ENCODE results near the gene CTBP2. TPM values are rescaled to one million over a fixed set of nuclear protein-coding genes. Genes with fewer than 3 reads are reported as not detected.

CTBP2 gene
- total RNA-seq, 1 donor = 120 TPM

DNA sequence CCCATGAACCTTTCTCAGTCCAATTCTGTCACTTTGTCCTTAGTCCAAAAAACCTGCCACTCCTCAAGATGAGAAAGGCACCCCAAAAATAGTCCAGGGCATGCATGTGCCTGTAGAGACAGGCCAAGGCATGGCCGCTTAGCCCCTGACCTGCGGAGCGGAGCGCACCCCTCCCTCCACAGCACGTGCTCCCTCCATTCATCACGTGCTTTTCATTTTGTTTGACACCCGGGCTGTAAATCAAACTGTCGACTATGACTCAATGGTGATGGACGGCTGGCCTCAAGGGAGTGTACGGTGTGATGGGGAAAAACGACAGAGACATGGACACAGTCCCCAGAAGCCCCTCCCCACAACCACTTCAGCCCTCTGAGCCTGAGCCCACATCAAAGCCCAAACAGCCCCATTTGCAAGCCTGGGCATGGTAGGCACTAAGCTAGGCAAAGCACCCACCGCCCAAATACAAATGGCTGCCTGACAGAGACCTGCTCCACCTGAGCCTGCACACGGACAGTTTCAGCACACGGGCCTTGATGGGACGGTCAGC, 127.8 kb downstream of the CTBP2 start:
- DNase-seq (ENCODE audit: low read depth in 2 of 3, low spot score in 2 of 3) = no peak

DNA sequence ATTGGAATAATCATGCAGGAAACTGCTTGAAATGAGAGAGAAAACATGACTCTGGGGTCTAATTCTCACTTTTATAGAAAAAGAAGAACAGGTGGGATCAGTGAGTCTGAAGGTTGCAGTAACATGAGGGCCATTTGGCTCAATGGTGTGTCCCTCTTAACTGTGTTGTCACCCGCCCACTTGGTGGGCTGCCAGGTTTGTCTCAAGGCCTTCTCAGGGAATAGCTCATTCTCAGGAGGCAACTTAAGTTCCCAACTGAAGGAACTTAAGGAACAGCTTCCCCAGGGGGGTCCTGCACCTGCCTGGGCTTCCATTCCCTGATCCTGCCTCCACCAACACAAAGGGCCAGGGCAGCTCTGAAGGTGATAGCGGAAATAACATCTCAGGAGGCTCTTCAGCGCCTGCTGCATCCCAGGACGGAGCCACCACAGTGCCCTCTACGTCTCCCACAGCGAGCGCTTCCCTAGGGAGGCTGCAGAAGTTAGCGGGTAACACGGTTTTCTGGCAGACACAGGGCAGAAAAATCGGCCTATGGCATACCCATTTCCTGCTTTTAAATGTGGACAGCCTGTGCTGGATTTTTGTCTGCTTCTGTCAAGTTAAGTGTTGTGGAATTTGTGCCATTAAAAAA, 129.7 kb downstream of the CTBP2 start:
- no peak for DNase-seq (ENCODE audit: low read depth in 2 of 3, low spot score in 2 of 3)

GRCh38 chr10:125029584-125030242, 130.7 kb downstream of the CTBP2 start:
- no peak for DNase-seq (ENCODE audit: low read depth in 2 of 3, low spot score in 2 of 3)

GRCh38 chr10:125027871-125028869, 132.2 kb downstream of the CTBP2 start:
- DNase-seq (ENCODE audit: low read depth in 2 of 3, low spot score in 2 of 3) = no peak

DNA sequence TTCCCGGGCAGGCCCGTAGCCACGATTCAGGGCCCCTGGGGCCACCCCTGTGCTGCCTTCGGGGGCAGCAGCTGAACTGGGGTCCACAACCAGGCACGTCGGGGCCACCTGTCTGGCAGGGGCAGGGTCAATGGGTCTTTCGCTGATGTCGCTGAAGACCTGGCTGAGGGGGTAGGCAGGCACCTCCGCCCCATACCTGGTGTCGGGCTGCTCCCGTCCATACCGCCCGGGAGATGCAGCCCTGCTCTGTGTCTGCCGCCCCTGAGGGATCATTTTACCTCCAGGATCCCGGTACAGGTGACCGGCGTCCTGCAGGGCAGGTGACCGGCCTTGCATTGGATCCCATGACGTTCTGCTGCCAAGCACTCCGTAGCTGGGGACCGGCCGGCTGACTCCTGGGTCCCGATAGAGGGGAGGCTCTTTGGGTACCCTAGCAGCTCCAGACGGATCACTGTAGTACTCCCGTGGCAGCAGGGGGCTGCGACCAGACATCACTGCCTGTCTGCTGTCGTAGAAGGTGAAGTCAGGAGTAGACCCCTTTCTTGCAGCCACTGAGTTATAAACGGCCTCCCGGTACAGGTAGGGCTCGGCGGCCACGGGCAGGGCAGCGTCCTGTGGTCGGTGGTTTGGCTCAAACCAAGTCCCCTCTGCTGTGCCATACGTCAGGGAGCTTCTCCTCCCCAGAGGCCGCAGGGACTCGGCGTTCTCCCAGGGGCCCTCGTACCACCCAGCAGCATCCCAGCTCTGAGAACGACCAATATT, 133.2 kb downstream of the CTBP2 start:
- DNase-seq (ENCODE audit: low read depth in 2 of 3, low spot score in 2 of 3) = no peak

DNA sequence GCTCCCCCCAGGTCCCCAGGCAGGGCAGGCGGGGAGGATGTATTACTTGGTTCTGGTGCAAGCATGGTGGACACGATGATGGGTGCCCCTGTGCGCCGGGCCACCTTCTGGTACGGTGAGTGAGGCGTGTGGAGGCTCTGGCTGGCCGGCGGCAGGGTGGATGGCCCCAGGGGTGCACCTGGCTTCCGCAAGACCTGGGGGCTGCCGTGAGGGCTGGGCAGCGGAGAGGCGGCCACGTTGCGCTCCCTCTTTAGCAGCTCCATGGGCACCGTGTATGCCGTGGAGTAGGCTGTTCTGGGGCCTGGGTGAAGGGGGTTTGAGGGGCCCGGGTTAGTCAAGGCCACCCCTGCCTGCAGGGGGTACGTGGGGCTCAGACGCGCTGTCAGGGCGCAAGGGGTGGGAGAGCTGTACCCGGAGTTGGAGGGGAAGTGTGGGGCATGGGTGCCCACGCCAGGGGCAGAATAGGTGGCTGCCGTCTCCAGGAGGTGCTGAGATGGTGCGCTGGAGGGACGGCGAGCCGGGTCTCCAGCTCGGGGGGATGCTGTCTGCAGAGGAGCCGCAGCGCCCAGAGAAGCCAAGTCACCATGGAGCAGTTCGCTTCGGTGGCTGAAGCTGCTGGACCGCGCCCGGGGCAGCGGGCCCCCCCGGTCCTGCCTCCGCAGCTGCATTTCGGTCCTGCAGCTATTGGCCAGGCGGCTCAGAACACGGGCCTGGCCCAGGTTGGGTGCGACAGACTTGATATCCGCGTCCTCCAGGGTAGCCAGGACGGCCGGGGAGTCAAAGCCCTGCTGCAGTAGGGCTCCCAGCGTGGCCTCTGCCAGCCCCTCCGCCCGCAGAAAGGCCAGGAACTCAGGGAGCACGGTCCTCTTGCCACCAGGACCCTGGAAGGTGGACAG, 134.1 kb downstream of the CTBP2 start:
- DNase-seq (ENCODE audit: low read depth in 2 of 3, low spot score in 2 of 3) = no peak

DNA sequence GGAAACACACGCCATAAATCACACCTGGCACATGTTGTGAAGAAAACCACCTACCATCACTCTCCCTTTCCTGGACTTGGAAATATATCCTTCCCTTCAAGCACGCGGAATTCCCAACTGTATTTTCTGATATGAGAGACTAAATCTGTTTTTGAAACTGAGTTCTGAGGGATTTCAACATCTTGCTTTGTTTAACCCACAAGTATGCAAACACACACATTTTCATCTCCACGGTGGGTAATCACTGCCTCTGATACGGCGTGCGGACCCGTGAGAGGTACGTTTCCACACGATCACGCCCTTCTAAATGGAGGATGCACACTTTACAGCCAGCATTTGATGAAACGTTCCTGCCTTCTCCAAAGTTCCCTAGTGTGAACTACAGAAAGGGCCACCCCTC, 135.0 kb downstream of the CTBP2 start:
- DNase-seq (ENCODE audit: low read depth in 2 of 3, low spot score in 2 of 3) = no peak

DNA sequence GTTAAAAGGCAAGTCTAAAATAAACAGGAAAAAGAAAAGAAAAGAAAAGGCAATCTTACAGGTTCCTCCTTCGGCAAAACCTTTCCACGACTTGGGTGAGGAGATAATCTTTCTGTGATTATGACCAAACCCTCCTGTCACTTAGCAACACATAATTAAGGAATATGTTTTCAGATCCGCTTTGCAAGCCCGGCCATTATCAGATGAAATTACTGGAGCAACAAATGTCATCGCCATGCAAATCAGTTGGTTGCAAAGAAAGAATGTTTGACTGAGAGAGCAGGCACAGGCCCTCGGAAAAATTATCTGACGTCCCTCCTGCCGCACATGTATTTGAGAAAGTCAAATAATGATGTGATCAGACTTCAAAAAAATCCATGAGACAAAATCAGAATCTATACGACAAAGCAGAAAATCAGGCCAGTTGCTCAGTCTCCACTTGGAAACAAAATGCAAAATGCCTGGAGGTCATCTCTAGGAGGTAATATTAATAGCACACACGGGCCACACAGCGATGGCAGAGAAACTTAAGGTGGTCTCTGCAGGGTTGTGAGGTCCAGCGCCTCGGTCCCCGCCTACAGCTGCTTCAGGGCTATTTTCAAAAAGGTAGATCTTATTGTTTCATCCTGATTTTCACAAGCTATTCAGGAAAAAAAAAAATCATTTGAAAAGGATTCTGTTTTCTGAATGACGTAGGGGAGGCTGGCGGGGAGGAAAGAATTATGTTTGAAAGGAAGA, 135.7 kb downstream of the CTBP2 start:
- no peak for DNase-seq (ENCODE audit: low read depth in 2 of 3, low spot score in 2 of 3)

GRCh38 chr10:125023862-125024496, 136.4 kb downstream of the CTBP2 start:
- DNase-seq (ENCODE audit: low read depth in 2 of 3, low spot score in 2 of 3) = no peak

GRCh38 chr10:125023255-125023654, 137.1 kb downstream of the CTBP2 start:
- DNase-seq (ENCODE audit: low read depth in 2 of 3, low spot score in 2 of 3) = no peak

DNA sequence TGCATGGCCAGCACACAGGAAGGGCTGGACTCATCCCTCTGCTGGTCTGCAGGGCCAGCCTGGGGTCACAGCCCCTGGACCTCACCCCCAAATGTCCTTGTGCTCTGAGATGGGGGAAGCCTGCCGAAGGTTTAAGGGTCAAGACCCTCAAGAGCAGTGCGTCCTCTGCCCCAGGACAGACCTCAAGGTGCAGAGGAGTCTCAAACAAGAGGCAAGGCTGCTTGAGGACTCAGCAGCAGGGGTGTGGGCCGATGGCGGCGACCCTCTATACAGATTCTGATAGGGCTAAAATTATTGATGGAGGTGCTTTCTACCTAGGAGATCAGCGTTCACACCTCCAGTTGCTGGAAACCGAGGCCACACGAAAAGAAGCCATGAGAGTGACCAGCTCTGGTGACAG, 137.7 kb downstream of the CTBP2 start:
- DNase-seq (ENCODE audit: low read depth in 2 of 3, low spot score in 2 of 3) = no peak

DNA sequence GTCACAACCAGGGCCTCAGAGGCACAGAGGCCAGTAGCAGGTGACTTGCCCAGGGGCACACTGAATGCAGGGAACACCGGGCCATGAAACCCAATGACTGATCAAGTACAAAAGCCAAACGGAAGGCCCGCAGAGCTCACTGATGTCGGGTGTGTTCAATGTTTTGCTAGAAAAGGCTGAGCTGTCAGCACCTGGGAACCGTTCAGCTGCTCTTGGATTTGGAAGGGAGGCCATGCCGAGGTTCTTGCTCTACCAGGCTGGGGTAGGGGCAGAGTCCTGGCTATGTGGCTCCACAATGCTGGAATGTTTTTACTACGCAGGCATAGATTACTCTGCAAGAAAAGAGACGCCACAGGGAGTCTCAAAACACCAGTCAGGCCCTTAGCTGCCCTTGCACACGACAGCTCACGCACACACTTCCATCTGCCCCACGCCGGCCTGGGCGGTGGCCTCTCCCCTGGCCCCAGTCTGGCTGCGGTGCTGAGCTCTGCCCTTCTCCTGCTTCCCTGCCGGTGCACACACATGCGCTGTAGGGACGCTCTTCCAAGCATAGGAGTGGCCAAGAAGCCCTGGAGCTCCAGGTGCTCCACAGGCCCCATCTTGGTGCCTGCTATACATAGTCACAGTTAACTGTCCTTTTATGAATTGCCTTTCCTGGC, 138.5 kb downstream of the CTBP2 start:
- DNase-seq (ENCODE audit: low read depth in 2 of 3, low spot score in 2 of 3) = no peak

DNA sequence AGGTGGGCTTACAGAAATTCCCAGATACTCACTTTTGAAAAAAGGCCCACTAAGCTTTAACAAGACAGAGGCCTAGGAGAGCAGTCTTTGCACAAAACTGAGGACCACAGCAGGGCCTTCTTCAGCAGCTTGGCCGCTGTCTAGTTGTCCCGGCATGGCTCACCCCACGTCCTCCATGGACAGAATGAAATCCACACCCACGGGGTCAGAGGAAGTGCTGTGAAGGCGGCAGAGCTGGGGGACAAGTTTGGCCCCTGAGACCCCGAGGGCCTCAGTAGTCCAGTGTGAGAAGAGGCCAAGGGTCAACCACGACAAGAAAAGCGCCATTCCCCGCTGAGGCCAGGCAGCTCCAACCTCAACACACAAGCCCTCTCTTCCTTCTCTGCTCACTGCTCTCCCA, 139.5 kb downstream of the CTBP2 start:
- DNase-seq (ENCODE audit: low read depth in 2 of 3, low spot score in 2 of 3) = no peak

- DNase-seq (ENCODE audit: low read depth in 2 of 3, low spot score in 2 of 3) = no peak
These were observed 140.0 kb downstream of the CTBP2 start for GRCh38 chr10:125020386-125020785.

DNA sequence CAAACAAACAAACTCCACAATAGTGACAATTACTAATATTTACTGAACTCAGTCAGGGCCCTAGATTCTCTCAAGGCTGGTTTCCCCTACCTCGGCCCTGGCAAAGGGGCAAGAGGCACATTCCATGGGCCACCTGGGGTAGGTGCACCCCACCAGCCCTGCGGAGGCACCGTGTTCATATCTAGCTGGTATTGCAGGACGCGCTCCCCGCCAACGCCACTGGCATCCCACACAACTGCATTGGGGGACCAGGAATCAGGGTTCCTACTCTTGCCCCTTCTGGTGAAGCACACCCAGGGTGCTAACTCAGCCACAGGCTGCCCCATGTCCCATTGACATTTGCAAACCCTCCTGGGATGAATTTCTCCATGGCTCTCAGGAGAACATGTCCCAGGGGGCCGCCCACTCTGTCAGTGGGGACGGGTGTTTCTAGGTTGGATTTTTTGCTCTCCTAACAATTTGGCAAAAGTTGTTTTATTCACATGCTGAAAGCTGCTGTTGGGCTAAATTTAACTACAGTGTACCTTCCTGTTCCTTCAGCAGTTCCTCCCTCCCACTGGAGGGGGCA, 141.7 kb downstream of the CTBP2 start:
- DNase-seq (ENCODE audit: low read depth in 2 of 3, low spot score in 2 of 3) = no peak

DNA sequence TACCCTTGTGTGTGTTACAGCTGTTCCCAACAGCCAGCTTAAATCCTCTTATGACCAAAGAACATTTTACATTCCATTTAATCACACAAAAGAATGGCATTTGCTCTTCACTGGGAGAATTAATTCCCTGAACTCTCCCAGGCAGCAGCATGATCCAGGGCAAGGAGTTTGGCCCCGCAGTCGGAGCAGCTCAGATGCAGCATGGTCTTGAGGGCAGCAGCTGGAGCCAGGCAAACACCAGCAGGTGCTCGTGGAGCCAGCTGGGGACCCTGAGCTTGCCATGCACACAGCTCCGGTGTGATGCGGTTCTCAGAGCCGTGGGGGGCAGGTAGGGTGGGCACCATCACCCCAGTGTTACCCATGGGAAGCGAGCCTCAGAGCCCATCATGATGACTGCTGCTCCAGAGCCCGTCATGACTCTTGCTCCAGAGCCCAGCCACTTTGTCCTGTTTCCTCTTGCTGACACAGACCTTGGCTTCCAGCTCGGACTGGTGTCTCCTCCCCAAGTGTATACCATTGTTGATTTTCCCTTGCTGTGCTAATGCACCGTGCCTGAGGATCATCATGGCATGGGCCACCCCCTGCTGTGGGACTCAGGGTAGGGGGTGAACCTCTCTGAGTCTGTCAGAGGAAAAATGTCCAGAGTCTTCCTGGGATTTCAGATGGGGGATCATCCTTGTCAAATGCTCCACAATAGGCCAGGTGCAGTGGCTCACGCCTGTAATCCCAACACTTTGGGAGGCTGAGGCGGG, 142.6 kb downstream of the CTBP2 start:
- no peak for DNase-seq (ENCODE audit: low read depth in 2 of 3, low spot score in 2 of 3)
